Stimulated activated CD8-positive, alpha-beta memory T cell treated with anti-CD3 and anti-CD28 coated beads, Interleukin-7, amount 100 ng/mL, for 4 hours (primary cell): ENCODE data around the gene TRIM14.
"Not testable (repeated sequence)": the region's sequence is repeated elsewhere in the genome, so short reads cannot be mapped to it uniquely, and the experiment has no call there.

ENCODE experiments used
- DNase-seq, 2 donors: peaks; one replicate each; pipeline ENCODE4 v3.0.0-alpha.2; 2020; ENCODE audit warnings: low read depth in 2 of 2

TRIM14 gene

DNA sequence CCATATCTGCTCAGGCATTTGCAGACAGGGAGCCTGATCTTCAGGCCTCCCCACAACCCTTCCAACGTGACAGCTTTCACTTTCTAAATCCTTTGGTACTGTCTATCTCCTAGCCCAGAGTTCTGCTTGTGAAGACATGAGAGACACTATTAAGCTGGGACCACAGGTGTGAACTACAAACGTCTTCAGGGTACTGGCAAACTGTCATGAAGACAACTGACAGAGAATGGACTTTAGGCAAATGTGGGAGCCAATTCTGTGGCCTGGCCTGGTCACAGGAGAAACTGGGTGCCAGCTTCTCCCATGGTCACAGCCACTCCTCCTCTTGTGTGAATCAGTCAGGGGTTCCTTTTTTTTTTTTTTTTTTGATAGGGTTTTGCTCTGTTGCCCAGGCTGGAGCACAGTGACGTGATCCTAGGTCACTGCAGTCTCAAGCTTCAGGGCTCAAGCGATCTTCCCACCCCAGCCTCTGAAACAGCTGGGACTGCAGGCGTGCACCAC lies 10.4 kb downstream of the TRIM14 start:
- DNase-seq = no peak

DNA sequence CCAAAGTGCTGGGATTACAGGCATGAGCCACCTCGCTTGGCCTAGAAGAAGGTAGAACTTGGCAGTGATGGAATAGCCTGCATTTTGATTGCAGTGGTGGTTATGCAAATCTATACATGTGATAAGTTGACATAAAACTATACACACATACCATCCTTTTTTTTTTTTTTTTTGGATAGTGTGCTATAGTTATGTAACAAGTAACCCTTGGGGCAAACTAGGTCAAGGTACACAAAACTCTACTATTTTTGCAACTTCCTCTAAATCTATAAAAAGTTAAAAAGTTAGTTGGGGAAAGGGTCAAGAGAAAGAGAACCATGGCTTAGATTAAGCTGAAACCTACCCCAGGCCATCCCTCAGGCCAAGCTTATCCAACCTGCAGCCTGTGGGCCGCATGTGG lies 11.1 kb downstream of the TRIM14 start:
- DNase-seq = no peak

GRCh38 chr9:98105006-98105405 lies 14.0 kb downstream of the TRIM14 start:
- DNase-seq = no peak

- DNase-seq = no peak
Measured at GRCh38 chr9:98104445-98104881, 14.6 kb downstream of the TRIM14 start.

GRCh38 chr9:98101868-98102273 lies 17.2 kb downstream of the TRIM14 start:
- DNase-seq = peak; percentile 63 to 75

DNA sequence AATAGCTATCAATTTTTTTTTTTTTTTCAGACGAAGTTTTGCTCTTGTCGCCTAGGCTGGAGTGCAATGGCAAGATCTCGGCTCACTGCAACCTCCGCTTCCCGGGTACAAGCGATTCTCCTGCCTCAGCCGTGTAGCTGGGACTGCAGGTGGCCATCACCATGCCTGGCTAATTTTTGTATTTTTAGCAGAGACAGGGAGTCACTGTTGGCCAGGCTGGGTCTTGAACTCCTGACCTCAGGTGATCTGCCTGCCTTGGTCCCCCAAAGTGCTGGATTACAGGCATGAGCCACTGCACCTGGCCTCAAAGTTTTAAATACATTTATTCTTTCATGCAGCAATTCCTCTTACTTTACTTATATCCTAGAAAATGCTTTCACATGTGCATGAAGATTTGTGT lies 17.6 kb downstream of the TRIM14 start:
- DNase-seq = no peak

- DNase-seq = no peak
Measured at GRCh38 chr9:98100456-98100855, 18.6 kb downstream of the TRIM14 start.

DNA sequence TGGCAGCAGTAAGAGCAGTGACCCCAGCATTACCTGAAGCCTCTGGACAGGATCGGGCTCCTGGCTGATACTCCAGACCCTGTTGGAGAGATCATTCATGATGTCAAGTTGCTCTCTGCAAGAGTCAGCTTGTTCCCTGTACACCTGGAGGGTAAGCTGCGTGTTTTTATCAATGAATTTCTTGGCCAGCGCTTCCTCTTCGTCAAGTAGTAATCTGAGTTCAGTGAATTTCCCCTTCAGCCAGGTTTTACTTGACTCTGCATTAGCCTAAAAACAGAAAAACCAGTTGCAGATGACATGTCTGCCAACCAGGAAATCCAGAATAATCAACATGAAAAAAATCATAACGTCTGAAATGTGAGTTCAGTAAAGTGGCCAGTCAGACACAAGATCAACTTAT lies 19.1 kb downstream of the TRIM14 start:
- no peak for DNase-seq

DNA sequence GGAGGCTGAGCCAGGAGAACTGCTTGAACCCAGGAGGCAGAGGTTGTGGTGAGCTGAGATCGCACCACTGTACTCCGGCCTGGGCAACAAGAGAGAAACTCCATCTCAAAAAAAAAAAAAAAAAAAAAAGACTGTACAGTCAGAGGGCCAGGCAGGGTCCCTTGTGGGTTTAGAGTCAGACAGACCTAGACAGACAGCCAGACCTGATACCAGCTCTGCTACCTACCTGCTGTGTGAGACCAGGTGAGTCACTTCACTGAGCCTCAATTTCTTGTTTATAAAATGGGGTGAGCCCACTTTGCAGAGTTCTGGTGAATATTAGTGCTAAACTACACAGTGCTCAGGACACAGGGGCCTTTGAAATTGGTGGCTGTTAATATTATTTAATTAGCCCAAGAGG lies 19.7 kb downstream of the TRIM14 start:
- no peak for DNase-seq

DNA sequence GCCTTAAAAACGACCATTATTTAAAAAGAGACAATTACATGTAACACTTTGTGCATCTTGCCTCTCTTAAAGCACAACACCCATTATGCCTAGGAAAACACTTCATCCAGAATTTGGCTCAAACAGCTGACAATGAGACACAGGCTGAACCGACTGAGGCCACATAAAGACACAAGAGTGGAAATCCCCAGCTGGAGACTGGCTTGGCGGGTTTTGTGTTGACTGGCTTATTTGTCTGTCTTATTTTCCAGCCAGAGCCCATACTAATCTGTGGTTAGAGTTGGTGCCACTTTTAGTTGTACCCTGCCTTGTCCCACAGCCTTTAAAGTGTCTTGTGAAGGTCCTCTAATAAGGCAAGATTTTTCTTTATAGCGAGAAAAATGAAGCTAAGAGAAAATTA lies 21.2 kb downstream of the TRIM14 start:
- DNase-seq = no peak

GRCh38 chr9:98096091-98096490 lies 22.9 kb downstream of the TRIM14 start:
- DNase-seq = no peak

DNA sequence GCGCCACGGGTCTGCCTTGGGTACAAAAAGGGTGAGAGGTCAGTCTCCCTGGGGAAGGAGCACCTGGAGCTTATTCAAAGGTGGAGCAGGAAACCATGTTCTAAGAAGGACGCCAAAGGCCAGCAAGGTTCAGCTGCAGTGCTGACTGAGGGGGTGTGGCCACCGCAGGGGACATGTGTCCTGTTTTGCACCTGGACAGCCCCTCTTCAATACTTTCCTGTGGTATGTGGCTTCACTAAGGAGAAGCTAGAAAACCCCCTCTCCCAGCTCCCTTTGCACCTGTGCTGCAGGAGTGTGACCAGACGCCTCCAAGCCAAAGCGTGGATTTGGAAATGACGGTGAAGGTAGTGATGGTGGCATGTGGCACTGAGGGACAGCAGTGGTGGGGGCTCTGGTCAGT lies 23.6 kb downstream of the TRIM14 start:
- no peak for DNase-seq

GRCh38 chr9:98094851-98095250 lies 24.2 kb downstream of the TRIM14 start:
- DNase-seq = no peak

DNA sequence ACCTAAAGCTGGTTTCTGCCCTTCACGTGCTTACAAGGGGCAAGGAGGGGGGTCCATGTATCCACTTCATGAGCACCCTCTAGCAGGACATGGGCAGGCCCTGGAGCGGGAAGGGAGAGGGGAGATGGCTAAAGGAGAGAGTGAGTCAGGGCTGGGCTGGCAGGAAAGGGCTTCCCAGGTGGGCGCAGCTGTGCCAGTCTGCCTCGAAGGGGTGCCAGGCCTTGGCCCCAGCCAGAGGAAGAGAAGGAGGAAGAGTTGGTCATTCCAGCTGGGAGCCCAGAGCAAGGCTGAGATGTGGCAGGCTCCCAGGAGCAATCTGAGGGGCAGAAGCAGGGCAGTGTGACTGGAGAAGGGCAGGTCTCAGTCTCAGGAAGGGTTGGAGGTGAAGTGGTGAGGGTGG lies 24.7 kb downstream of the TRIM14 start:
- DNase-seq = no peak

- DNase-seq = no peak
Measured at GRCh38 chr9:98092613-98092931, 26.4 kb downstream of the TRIM14 start.

DNA sequence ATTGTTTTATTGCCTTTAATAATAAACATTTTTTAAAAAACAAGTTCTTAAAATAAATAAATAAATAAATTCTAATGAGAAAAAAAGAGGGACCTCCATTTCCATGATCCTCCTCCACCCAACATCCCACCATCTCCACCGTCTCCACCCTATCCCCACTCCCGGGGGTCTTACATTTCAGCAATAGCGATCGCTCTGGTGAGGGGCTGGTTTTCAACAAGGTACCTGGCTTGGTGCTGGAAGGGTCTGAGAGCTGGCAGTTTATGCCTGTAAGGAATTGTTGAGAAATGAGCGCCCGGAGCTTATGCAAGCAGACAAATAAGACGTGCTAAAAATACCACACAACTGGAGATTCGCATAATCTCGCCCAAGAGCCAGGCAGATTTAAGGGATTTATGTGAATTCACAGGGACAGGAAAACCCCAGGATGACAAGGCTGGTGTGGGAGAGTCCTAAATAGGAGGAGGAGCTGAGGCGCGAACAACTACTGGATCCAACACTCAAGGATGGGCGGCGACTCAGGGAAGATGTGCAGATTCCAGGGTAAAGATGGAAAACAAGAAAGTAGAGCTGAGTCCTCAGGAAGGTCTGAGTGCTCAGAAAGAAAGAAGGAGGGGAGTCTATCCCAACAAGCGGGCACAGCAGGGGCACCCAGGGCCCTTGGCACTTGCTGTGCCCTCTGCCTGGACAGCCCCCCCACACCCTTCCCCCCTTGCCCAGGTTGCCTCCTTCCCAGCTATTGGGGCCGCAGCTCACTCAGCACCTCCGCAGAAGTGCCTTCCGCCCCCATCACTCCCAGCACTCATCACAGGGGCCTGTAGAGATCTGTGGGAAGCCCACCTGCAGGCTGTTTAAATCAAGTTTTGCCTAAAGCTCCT lies 27.0 kb downstream of the TRIM14 start:
- no peak for DNase-seq

GRCh38 chr9:98090674-98091073 lies 28.3 kb downstream of the TRIM14 start:
- DNase-seq = not testable (repeated sequence)

DNA sequence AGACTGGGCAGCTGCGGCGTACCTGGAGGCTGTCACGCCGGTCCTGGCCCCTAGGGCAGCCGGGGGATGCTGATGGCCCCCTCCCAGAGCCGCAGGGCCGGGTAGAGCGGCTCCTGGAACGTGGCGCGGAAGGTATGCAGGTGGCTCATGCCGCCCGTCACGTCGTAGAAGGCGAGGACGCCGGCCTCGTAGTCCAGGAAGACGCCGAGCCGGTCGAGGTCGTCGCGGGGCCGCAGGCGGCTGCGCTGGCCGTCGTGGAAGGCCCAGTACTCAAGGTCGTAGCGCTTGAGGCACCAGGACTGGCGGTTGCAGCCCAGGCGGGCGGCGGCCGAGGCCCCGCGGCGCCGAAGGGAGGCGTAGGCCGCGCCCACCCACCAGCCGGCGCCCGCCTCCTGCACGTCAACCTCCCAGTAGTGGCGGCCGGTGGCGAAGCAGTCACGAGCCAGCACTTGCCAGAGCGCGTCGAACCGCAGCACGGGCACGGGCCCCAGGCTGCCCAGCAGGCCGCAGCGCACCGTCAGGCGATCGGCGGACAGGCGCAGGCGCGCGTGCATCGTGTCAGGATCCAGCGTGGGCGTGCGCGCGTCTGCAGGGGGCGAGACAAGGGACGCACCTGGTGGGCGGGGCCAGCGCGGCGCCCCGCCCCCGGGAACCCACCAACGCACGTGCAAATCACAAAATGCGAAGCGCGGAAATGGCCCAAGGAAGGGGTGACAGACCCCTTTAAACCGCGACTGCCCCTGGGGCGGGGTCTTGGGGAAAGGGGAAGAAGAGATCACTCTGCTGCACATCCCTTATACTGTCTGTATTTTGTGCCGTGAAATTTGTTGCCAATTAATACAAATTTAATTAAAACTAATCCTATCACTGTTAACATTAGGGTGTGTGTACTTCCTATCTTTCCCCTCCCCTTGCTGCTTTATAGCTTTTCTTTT lies 31.3 kb downstream of the TRIM14 start:
- peak in 1 of 2 donors; percentile 39 for DNase-seq

DNA sequence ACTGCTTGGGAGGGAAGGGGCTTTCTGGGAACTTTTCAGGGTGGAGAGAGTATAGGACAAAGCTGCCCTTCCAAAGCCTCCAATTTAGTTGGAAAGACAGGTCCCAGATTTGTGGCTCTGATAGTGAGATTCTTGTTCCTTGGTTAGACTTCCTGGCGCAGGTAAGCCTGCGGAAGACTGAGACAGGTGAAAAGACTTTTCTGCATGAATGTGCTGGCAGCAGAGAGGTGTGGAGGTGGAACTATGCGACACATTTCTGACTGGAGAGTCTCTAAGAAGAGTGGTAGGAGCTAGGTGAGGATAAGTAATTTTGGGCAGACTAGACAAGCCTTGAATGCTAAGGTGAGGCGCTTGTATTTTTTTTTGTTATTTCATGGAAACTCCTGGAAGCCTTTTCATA lies 32.6 kb downstream of the TRIM14 start:
- no peak for DNase-seq

DNA sequence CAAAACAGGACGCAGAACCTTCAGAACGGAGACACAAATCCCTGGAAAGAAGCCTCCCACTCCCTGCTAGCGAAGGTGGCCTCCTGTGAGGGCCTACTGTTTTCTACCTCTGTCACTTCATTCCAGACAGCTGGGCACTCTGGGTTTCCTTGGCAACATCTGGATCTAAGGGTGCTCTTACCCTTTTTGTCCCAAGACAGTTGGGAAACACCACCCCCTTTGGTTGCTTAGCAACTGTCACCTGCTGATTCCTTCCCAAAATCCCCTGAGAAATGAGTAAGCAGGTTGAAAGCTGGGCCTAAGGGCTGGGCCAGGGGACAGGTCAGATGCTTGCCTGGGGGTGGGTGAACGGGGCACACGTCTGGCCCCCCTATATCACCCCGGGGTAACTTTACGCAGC lies 33.1 kb downstream of the TRIM14 start:
- no peak for DNase-seq

DNA sequence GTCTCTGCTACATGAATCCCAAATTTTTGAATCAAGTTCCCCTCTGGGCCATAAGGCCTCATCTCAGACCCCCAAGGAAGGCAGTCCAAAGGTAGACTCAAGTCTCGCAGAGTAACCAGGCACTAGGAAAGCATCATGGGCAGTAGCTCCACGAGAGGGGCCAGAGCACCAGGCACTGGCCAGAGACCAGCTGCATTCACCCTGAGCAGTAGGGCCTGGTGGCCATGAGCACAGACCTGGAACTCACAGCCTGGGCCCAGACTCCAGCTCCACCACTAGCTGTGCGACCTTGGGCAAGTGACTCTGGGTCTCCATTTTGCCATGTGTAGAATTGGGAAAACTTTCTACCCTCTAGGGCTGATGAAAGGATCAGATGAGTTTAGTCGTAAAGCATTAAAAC lies 34.0 kb downstream of the TRIM14 start:
- DNase-seq = no peak

DNA sequence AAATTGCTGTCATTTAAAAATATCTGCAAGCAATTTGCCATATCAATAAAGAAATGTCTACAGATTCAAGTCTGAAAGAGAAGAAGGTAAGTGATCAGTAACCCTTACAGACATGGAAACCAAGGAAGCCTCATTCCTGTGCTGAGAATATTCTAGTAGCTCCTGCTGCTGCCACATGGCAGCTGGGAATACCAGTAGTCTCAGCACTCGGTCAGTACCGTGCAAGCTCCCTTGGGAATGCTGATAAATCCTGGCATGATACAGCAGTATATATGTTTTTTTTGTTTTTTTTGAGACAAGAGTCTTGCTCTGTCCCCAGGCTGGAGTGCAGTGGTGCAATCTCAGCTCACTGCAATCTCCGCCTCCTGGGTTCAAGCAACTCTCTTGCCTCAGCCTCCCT lies 34.6 kb downstream of the TRIM14 start:
- no peak for DNase-seq
